HEK293 (cell line): ENCODE results near the gene FAM120C.

Experiments used
- CTCF ChIA-PET: fragments of 350-600 bp; formaldehyde crosslinking; extraction: SDS; loops from one replicate; lab custom pipeline; 2021; ENCODE audit warnings: antibody characterized with exemption; lab: Yijun Ruan, JAX
- POLR2A ChIA-PET: fragments of 300-600 bp; formaldehyde crosslinking; extraction: SDS; loops from one replicate; lab custom pipeline; 2020; ENCODE audit warnings: antibody characterized with exemption, inconsistent platforms; lab: Yijun Ruan, JAX
- H3K27ac ChIP-seq: fragments of 200-500 bp; sonication (Bioruptor generic); 2 replicates; pipeline ENCODE4 v1.5.1; 2014; ENCODE audit warnings: low read depth, low read length, control low read depth, inconsistent platforms; ENCODE audit errors: extremely low read depth
- H3K36me3 ChIP-seq, 2 experiments: fragments of 200-500 bp in 1 of 2; sonication (Bioruptor generic) in 1 of 2; 1 replicate in 1 of 2; 2 replicates in 1 of 2; pipeline ENCODE4 v1.5.1; 2014 to 2017; ENCODE audit warnings: inconsistent platforms in 2 of 2, low read length in 2 of 2; ENCODE audit not compliant: control insufficient read depth in 2 of 2, insufficient read depth in 1 of 2
- H3K4me1 ChIP-seq: fragments of 200-500 bp; sonication (Bioruptor generic); 2 replicates; pipeline ENCODE4 v1.5.1; 2014; ENCODE audit warnings: mild to moderate bottlenecking, low read length, inconsistent platforms; ENCODE audit not compliant: control insufficient read depth, insufficient read depth
- H3K4me3 ChIP-seq: 2 replicates; pipeline ENCODE4 v1.5.1; 2011; ENCODE audit warnings: low read depth, mild to moderate bottlenecking, control low read depth, low read length, moderate library complexity
- H3K9me3 ChIP-seq: fragments of 200-500 bp; sonication (Bioruptor generic); 2 replicates; pipeline ENCODE4 v1.5.1; 2014; ENCODE audit warnings: low read depth, low read length, inconsistent platforms; ENCODE audit not compliant: control insufficient read depth, insufficient read depth
- PATZ1 ChIP-seq: fragments of 450-650 bp; formaldehyde crosslinking; IDR thresholded peaks from 2 replicates; pipeline ENCODE4 v1.5.1; 2016; ENCODE audit warnings: missing biosample characterization, missing genetic modification characterization
- RBAK ChIP-seq: fragments of 450-650 bp; formaldehyde crosslinking; IDR thresholded peaks from 2 replicates; pipeline ENCODE4 v1.5.1; 2016; ENCODE audit warnings: missing biosample characterization, missing genetic modification characterization
- SETDB1 ChIP-seq: IDR thresholded peaks from one replicate; pipeline ENCODE4 v1.6.1; 2017; ENCODE audit warnings: mild to moderate bottlenecking, low read length, moderate library complexity, mixed read lengths; ENCODE audit not compliant: insufficient read length
- TSHZ1 ChIP-seq: fragments of 450-650 bp; formaldehyde crosslinking; IDR thresholded peaks from 2 replicates; pipeline ENCODE4 v1.5.1; 2016; ENCODE audit warnings: missing biosample characterization, missing genetic modification characterization, borderline replicate concordance
- ZNF132 ChIP-seq: fragments of 450-650 bp; formaldehyde crosslinking; IDR thresholded peaks from 2 replicates; pipeline ENCODE4 v1.5.1; 2017; ENCODE audit warnings: missing biosample characterization, missing genetic modification characterization, borderline replicate concordance
- ZNF148 ChIP-seq: fragments of 450-650 bp; formaldehyde crosslinking; IDR thresholded peaks from 2 replicates; pipeline ENCODE4 v1.5.0; 2017; ENCODE audit warnings: missing biosample characterization, missing genetic modification characterization, borderline replicate concordance
- ZNF169 ChIP-seq: fragments of 450-650 bp; formaldehyde crosslinking; IDR thresholded peaks from 2 replicates; pipeline ENCODE4 v1.5.1; 2016; ENCODE audit warnings: missing biosample characterization, missing genetic modification characterization
- ZNF362 ChIP-seq: fragments of 450-650 bp; formaldehyde crosslinking; IDR thresholded peaks from 2 replicates; pipeline ENCODE4 v1.5.1; 2016; ENCODE audit warnings: missing biosample characterization, missing genetic modification characterization
- ZNF473 ChIP-seq: fragments of 450-650 bp; formaldehyde crosslinking; IDR thresholded peaks from 2 replicates; pipeline ENCODE4 v1.5.1; 2017; ENCODE audit warnings: missing biosample characterization, missing genetic modification characterization
- ZNF558 ChIP-seq: fragments of 450-650 bp; formaldehyde crosslinking; IDR thresholded peaks from 2 replicates; pipeline ENCODE4 v1.5.1; 2016; ENCODE audit warnings: missing biosample characterization, missing genetic modification characterization
- ZNF639 ChIP-seq: fragments of 450-650 bp; formaldehyde crosslinking; IDR thresholded peaks from 2 replicates; pipeline ENCODE4 v1.5.1; 2016; ENCODE audit warnings: missing biosample characterization, missing genetic modification characterization

The FAM120C gene

GRCh38 chrX:54198262-54198661 lies 15.2 kb upstream of the FAM120C start:
- CTCF ChIA-PET: no interaction called here
- no peaks in the 10 kb centered on the region for H3K9me3 ChIP-seq
- H3K36me3 ChIP-seq: no peaks in the 10 kb centered on the region
- TF ChIP-seq RBAK (tag by site-specific recombination) (no peak), TSHZ1 (tag by site-specific recombination) (no peak), ZNF362 (tag by site-specific recombination) (no peak), ZNF558 (tag by site-specific recombination) (no peak), SETDB1 (no peak), ZNF169 (tag by site-specific recombination) (no peak)
- TF ChIP-seq, all 188 proteins: peak for 0
- H3K27ac ChIP-seq: no peak overlapping the region
- POLR2A ChIA-PET: interaction anchor here (0.7 kb wide), 1 partner anchor 16 kb away, joined by 3 read pairs; no protein-coding TSS in a partner anchor
- no peak overlapping the region for H3K4me3 ChIP-seq
- H3K4me1 ChIP-seq: no peaks in the 10 kb centered on the region

GRCh38 chrX:54194982-54195588 lies 12.0 kb upstream of the FAM120C start:
- H3K9me3 ChIP-seq: no peaks in the 10 kb centered on the region; the same call in 1 of the 2 replicates
- ChIA-PET CTCF (interaction anchor here (0.6 kb wide), 1 partner anchor 115 kb away, joined by 3 read pairs; no protein-coding TSS in a partner anchor), POLR2A (no interaction called here)
- H3K4me3 ChIP-seq: no peak overlapping the region
- H3K4me1 ChIP-seq: no peaks in the 10 kb centered on the region
- no peaks in the 10 kb centered on the region; a peak in 1 of 3 replicates for H3K36me3 ChIP-seq
- no peak overlapping the region for H3K27ac ChIP-seq
- TF ChIP-seq ZNF132 (tag by site-specific recombination) (no peak), ZNF473 (tag by site-specific recombination) (no peak), PATZ1 (no peak), ZNF148 (tag by site-specific recombination) (no peak), ZNF639 (tag by site-specific recombination) (no peak)
